Measurements from ENCODE around the gene YPEL5.

DNA sequence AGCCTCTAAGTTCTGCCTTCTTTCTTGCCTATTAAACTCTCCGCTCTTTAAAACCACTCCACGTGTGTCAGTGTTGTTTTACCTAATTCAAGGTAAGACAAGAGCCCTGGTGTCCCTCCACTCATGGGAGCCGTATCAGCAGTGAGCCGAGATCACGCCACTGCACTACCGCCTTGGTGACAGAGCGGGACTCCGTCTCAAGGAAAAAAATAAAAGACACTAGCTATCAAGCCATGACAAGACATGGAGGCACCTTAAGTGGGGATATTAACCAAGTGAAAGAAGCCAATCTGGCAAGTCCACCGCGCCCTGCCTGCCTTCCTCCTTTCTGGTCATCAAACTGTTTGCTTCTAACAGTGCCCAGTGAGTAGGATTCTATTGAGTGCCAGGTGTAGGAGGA lies 44.3 kb downstream of the YPEL5 start:
- TF ChIP-seq, protein P1, sequence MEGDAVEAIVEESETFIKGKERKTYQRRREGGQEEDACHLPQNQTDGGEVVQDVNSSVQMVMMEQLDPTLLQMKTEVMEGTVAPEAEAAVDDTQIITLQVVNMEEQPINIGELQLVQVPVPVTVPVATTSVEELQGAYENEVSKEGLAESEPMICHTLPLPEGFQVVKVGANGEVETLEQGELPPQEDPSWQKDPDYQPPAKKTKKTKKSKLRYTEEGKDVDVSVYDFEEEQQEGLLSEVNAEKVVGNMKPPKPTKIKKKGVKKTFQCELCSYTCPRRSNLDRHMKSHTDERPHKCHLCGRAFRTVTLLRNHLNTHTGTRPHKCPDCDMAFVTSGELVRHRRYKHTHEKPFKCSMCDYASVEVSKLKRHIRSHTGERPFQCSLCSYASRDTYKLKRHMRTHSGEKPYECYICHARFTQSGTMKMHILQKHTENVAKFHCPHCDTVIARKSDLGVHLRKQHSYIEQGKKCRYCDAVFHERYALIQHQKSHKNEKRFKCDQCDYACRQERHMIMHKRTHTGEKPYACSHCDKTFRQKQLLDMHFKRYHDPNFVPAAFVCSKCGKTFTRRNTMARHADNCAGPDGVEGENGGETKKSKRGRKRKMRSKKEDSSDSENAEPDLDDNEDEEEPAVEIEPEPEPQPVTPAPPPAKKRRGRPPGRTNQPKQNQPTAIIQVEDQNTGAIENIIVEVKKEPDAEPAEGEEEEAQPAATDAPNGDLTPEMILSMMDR (conservative IDR thresholded peaks at IDR 0.05; ENCODE audit: low read depth, low read length): no peak
- no peak for TF ChIP-seq EZH2 (IDR thresholded peaks at IDR 0.05; ENCODE audit: low read length, unreplicated experiment)
- TF ChIP-seq EZH2phosphoT487 (IDR thresholded peaks at IDR 0.05; ENCODE audit: borderline replicate concordance, low read length): no peak

Measured in PC-3 (cell line).